ENCODE results near the gene DDX5. TPM values are rescaled to one million over a fixed set of nuclear protein-coding genes. Genes with fewer than 3 reads are reported as not detected.

Gene DDX5
- total and polyA plus RNA-seq, 2 of the 13 experiments (the other 11 are each of a cell fraction or from before 2014, with no cell fraction given), result 503 to 684 TPM

DNA sequence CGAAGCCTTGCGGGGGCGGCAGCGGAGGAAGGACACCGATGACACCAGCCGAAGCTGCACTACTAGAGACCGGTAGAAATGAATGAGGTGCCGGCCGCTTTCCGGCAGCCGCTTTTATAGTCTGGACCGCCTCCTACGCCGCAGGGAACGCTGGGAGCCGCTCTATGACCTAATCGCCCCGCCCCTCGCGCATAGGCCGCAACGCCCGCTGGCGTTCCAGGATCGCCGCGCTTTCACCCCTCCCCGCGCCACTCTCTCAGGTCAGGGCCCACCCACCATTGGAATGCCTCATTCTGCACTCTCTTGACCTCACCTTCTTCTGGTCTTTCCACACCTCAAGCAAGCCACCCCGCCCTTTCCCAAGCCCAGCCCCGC is at the start of gene DDX5 (continued):
- TF ChIP-seq ZBTB7A (CRISPR knock-in tag; IDR thresholded peaks at IDR 0.05) (no peak), CHD2 (IDR thresholded peaks at IDR 0.05; ENCODE audit: low read depth, low read length) (0 out of 2 replicates have a peak, but pooled peaks have one; percentile 47), ZNF776 (CRISPR knock-in tag; IDR thresholded peaks at IDR 0.05) (no peak), REL (CRISPR knock-in tag; conservative IDR thresholded peaks at IDR 0.05) (no peak; the same call in 1 of the 2 replicates), ZNF136 (CRISPR knock-in tag; IDR thresholded peaks at IDR 0.05; ENCODE audit: low read depth) (no peak), ATF7-NPFF (CRISPR knock-in tag; IDR thresholded peaks at IDR 0.05; ENCODE audit: low read depth) (peak; percentile 26), ZIK1 (CRISPR knock-in tag; IDR thresholded peaks at IDR 0.05; ENCODE audit: borderline replicate concordance, low read depth) (0 out of 2 replicates have a peak, but pooled peaks have one; percentile 80), JUN (CRISPR knock-in tag; IDR thresholded peaks at IDR 0.05) (no peak; the same call in 1 of the 2 replicates), PAWR (CRISPR knock-in tag; IDR thresholded peaks at IDR 0.05; ENCODE audit: borderline replicate concordance) (no peak), ZFP82 (CRISPR knock-in tag; IDR thresholded peaks at IDR 0.05; ENCODE audit: borderline replicate concordance) (no peak), CHD4 (IDR thresholded peaks at IDR 0.05; ENCODE audit: borderline replicate concordance, low read length) (no peak), KAT8 (CRISPR knock-in tag; IDR thresholded peaks at IDR 0.05) (0 out of 2 replicates have a peak, but pooled peaks have one; percentile 1), HMG20A (CRISPR knock-in tag; IDR thresholded peaks at IDR 0.05; ENCODE audit: borderline replicate concordance) (no peak), NR2C2 (CRISPR knock-in tag; IDR thresholded peaks at IDR 0.05; ENCODE audit: borderline replicate concordance) (peak; percentile 92), ZNF674 (CRISPR knock-in tag; IDR thresholded peaks at IDR 0.05; ENCODE audit: low read depth) (no peak), ZNF143 (CRISPR knock-in tag; IDR thresholded peaks at IDR 0.05) (peak; percentile 89), KLF13 (CRISPR knock-in tag; IDR thresholded peaks at IDR 0.05) (peak; percentile 70; the same call in 1 of the 2 replicates), ZNF570 (CRISPR knock-in tag; IDR thresholded peaks at IDR 0.05; ENCODE audit: borderline replicate concordance) (no peak), RXRB (CRISPR knock-in tag; IDR thresholded peaks at IDR 0.05; ENCODE audit: borderline replicate concordance) (peak; percentile 36; the same call in 1 of the 2 replicates), ELF3 (CRISPR knock-in tag; IDR thresholded peaks at IDR 0.05) (peak; percentile 62), ZNF256 (CRISPR knock-in tag; conservative IDR thresholded peaks at IDR 0.05) (peak; percentile 73; the same call in 1 of the 2 replicates)
- TF ChIP-seq, protein P1, sequence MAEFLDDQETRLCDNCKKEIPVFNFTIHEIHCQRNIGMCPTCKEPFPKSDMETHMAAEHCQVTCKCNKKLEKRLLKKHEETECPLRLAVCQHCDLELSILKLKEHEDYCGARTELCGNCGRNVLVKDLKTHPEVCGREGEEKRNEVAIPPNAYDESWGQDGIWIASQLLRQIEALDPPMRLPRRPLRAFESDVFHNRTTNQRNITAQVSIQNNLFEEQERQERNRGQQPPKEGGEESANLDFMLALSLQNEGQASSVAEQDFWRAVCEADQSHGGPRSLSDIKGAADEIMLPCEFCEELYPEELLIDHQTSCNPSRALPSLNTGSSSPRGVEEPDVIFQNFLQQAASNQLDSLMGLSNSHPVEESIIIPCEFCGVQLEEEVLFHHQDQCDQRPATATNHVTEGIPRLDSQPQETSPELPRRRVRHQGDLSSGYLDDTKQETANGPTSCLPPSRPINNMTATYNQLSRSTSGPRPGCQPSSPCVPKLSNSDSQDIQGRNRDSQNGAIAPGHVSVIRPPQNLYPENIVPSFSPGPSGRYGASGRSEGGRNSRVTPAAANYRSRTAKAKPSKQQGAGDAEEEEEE (CRISPR knock-in tag; IDR thresholded peaks at IDR 0.05; ENCODE audit: borderline replicate concordance), result no peak
- TF ChIP-seq, protein P2, sequence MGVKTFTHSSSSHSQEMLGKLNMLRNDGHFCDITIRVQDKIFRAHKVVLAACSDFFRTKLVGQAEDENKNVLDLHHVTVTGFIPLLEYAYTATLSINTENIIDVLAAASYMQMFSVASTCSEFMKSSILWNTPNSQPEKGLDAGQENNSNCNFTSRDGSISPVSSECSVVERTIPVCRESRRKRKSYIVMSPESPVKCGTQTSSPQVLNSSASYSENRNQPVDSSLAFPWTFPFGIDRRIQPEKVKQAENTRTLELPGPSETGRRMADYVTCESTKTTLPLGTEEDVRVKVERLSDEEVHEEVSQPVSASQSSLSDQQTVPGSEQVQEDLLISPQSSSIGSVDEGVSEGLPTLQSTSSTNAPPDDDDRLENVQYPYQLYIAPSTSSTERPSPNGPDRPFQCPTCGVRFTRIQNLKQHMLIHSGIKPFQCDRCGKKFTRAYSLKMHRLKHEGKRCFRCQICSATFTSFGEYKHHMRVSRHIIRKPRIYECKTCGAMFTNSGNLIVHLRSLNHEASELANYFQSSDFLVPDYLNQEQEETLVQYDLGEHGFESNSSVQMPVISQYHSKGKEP (CRISPR knock-in tag; IDR thresholded peaks at IDR 0.05), result peak; percentile 58; the same call in 1 of the 2 replicates
- TF ChIP-seq, protein P3, sequence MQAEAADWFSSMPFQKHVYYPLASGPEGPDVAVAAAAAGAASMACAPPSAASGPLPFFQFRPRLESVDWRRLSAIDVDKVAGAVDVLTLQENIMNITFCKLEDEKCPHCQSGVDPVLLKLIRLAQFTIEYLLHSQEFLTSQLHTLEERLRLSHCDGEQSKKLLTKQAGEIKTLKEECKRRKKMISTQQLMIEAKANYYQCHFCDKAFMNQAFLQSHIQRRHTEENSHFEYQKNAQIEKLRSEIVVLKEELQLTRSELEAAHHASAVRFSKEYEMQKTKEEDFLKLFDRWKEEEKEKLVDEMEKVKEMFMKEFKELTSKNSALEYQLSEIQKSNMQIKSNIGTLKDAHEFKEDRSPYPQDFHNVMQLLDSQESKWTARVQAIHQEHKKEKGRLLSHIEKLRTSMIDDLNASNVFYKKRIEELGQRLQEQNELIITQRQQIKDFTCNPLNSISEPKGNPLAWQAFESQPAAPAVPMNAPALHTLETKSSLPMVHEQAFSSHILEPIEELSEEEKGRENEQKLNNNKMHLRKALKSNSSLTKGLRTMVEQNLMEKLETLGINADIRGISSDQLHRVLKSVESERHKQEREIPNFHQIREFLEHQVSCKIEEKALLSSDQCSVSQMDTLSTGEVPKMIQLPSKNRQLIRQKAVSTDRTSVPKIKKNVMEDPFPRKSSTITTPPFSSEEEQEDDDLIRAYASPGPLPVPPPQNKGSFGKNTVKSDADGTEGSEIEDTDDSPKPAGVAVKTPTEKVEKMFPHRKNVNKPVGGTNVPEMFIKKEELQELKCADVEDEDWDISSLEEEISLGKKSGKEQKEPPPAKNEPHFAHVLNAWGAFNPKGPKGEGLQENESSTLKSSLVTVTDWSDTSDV (CRISPR knock-in tag; IDR thresholded peaks at IDR 0.05), result no peak; the same call in 1 of the 2 replicates
- TF ChIP-seq, protein P4, sequence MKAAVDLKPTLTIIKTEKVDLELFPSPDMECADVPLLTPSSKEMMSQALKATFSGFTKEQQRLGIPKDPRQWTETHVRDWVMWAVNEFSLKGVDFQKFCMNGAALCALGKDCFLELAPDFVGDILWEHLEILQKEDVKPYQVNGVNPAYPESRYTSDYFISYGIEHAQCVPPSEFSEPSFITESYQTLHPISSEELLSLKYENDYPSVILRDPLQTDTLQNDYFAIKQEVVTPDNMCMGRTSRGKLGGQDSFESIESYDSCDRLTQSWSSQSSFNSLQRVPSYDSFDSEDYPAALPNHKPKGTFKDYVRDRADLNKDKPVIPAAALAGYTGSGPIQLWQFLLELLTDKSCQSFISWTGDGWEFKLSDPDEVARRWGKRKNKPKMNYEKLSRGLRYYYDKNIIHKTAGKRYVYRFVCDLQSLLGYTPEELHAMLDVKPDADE (CRISPR knock-in tag; IDR thresholded peaks at IDR 0.05), result peak; percentile 29

Data from HepG2 (cell line).